ENCODE measurements around the gene STX18.

- no peak for TF ChIP-seq ZNF274 (IDR thresholded peaks at IDR 0.05; ENCODE audit: low read depth, low read length)
- no peak for TF ChIP-seq YY1 (IDR thresholded peaks at IDR 0.05; ENCODE audit: insufficient read depth, insufficient read length)
- TF ChIP-seq SUZ12 (IDR thresholded peaks at IDR 0.05; ENCODE audit: extremely low read depth, insufficient read depth, insufficient read length): no peak
Measured at GRCh38 chr4:4534515-4535145, 7.2 kb downstream of the STX18 start.

All from NT2/D1 (cell line).